GM19455 (cell line): ENCODE measurements around the gene RAB11FIP3.
A peak's percentile ranks its signal among the peaks of the same experiment; 100 is the strongest.

Experiments
- ATAC-seq: cut with Tn5 transposase; IDR thresholded peaks from one replicate; pipeline ENCODE4 v1.9.1; 2021; ENCODE audit not compliant: unreplicated experiment

Gene RAB11FIP3

DNA sequence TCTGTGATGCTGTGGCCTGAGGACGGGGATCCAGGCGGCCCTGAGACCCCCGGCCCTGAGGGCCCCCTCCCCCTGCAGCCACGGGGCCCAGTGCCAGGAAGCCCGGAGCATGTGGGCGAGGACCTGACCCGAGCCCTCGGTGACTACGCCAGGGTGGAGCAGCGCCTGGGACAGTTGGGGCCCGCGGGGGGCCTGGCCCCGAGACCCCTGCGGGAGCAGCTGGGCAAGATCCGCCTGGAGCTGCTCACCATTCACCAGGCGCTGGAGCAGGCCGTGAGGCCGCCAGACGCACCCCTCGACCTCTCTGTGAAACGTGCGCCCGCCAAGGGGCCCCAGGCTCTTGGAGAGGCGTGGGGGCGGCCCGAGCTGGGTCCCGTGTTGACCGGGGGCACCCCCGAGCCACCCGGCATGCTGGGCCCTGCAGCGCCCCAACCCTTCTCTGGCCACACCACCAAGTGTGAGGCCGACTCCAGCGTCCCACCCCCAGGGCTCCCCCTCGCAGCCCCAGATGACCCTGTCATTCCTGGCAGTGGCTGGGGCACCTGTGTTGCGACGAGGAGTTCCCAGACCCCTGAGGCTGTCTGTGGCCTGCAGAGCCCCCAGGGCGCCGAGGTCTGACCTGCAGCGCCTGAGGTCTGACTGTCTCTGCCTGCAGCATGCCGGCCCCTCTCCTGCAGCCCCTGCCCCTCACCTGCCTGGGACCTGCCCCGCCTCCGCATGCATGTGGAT is 139.4 kb downstream of the RAB11FIP3 start:
- ATAC-seq, result no peak

- ATAC-seq, result no peak
Measured at GRCh38 chr16:565419-566330, 140.2 kb downstream of the RAB11FIP3 start.

GRCh38 chr16:566475-567372 is 141.3 kb downstream of the RAB11FIP3 start, which contains the start of gene NHLRC4:
Gene NHLRC4 (plus strand): TSS chr16:567005. CDS start chr16:568048, 1,043 bp downstream.
- ATAC-seq, result no peak

GRCh38 chr16:567373-568256 is 142.2 kb downstream of the RAB11FIP3 start:
- no peak for ATAC-seq

DNA sequence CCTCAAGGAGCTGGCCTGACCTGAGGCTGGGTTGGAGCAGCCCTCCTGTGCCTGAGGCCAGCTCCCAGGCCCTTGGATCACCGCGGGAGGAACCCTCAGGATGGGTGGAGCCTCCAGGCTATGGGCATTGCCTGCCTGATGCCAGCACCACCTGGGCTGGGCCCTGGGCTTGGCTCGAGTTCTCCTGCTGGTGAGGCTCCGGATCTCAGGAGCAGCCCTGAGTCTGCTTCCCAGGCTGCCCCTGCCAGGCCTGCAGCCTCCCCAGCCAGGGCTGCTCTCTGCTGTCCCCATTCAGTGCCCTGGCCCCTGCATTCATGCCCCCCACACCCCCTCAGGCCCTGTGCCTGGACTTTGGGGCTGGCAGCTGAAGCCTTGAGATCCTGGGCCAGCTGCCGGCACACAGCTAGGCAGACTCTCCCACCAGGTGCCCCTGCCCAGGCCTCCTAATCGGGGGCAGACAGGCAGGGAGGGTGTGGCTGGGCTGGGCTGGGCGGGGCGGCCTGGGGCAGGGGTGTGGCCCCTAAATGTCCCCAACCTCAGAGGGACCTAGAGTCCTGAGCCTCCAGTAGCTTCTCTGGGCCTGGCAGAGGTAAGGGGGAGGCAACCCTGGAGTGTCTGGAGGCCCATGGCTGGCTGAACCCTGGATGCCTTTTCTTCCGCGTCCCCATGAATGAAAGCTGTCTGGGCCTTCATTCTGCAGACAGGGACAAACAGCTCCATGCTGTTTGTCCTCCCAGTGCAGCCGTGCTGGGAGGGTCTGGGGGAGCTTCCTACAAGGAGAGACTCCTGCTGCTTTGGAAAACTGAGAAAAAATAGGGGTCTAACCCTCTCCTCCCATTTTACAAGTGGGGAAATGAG is 143.2 kb downstream of the RAB11FIP3 start:
- no peak for ATAC-seq

DNA sequence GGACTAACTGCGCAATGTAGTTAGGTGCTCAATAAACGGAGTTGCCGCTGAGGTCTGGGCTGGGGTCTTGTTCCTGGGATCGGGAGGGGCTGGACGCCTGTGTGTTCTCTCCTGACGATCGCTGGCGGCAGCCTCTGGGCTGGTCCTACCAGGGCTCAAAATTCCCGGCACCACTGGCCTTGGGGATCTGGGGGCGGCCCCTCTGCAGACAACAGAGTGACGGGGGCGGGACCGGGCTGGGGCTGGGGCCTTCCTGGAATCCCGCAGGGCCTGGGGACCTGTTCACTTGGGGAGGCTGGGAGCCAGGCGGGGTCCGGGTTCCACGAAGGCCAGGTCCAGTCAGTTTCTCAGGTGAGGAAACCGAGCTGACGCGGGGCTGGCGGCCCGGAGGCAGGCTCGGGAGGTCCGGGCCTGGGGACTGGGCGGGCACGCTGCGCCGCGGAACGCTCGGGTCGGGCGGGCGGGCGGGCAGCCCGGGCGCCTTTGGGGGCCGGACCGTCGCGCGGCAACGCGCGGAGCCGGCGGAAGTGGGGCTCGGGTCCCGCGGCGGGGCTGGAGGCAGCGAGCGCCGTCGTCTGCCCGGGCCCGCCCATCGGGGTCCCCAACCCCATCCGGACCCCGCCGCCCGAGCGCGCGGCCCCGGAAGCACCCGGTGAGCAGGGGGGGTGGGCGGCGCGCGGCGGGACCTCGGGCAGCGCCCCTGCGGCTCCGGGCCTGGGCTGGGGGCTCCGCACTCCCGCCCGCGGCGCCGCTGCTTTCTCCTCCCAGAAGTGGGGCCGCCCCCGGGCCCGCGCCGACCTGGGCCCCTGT is 144.2 kb downstream of the RAB11FIP3 start, which contains the start of gene PIGQ:
PIGQ (plus strand) TSS at position 524 of the 810 bp plus-strand sequence. CDS start 4,107 bp downstream, outside the sequence.
- peak; percentile 37 for ATAC-seq
